Fibroblast of skin of scalp (primary cell): ENCODE data around the gene ATP10A.
"Not testable (repeated sequence)": the region's sequence is repeated elsewhere in the genome, so short reads cannot be mapped to it uniquely, and the experiment has no call there.

Source experiments
- DNase-seq: peaks from one replicate; pipeline ENCODE4 v3.0.0-alpha.2; 2013

The ATP10A gene

DNA sequence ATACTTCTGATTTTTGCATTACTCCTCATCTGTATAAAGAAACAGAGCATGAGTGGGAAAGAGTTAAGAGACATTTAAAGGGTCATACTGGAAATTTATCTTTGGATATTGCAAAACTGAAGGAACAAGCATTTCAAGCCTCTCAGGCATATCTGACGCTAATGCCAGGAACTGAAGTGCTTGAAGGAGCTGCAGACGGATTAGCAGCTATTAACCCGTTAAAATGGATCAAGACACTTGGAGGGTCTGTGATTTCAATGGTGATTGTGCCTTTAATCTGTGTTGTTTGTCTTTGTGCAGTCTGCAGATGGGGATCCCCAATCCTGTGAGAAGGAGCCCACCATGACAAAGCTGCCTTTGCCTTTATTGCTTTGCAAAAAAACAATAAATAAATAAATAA is 221.8 kb downstream of the ATP10A start:
- DNase-seq: no peak

- DNase-seq: peak; percentile 7
Measured at GRCh38 chr15:25640959-25641358, 222.2 kb downstream of the ATP10A start.

DNA sequence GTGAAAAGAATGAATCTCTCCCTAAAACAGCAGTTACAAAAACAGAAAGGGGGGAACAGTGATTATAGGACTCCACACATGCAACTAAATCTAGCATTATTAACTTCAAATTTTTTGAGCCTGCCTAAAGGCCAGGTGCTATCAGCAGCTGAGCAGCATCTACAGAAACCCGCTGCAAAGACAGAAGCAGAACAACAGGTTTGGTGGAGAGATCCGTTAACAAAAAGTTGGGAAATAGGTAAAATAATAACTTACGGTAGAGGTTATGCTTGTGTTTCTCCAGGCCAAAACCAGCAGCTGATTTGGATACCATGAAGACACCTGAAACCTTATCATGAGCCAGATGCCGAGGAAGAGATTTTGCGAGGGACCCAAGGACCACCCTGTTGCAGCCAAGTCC is 222.7 kb downstream of the ATP10A start:
- DNase-seq: no peak

GRCh38 chr15:25636486-25636885 is 226.6 kb downstream of the ATP10A start:
- not testable (repeated sequence) for DNase-seq

- DNase-seq: peak; percentile 57
Measured at GRCh38 chr15:25635191-25635590, 227.9 kb downstream of the ATP10A start.

DNA sequence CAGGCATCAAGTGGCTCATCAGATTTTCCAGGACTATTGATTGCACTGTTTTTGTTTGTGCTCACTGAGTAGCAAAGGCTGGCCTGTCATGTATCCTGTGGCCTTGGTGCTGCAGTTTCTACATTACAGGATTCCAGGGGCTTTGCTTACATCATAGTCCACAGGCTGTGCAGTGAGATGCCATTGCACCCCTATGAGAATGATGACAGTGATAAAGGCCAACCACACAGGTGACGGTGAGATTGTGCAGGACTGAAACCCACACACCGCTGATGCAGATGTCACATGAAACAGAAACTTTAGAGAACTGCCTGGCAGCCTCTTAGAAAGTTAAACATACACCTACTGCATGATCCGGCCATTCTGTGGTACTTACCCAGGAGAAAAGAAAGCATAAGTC is 229.3 kb downstream of the ATP10A start:
- no peak for DNase-seq

- no peak for DNase-seq
Measured at GRCh38 chr15:25631971-25632370, 231.2 kb downstream of the ATP10A start.
